Adrenal gland (tissue), 12 donors: ENCODE data around the gene SLC38A8. TPM values are rescaled to one million over a fixed set of nuclear protein-coding genes. Genes with fewer than 3 reads are reported as not detected.

Experiments used
- DNase-seq, 7 donors: peaks; one replicate each; pipeline ENCODE4 v3.0.0-alpha.2; 2019 to 2020
- H3K27ac ChIP-seq, 5 donors: fragments of 200-600 bp; sonication (generic) in 4 of 5; 1 replicate in 3 of 5; 2 replicates in 2 of 5; pipeline versions ENCODE4 v1.5.1 to v1.8.0; 2016 to 2020; ENCODE audit warnings: mild to moderate bottlenecking in 1 of 5
- H3K27me3 ChIP-seq: fragments of 200-600 bp; 2 replicates; pipeline ENCODE4 v1.8.0; 2021
- H3K36me3 ChIP-seq, 2 donors: fragments of 200-600 bp; replicated peaks in 1 of 2; 1 replicate in 1 of 2; 2 replicates in 1 of 2; pipeline versions ENCODE4 v1.5.1 to v1.8.0; 2018 to 2022
- H3K4me1 ChIP-seq, 2 donors: fragments of 200-600 bp; replicated peaks in 1 of 2; 1 replicate in 1 of 2; 2 replicates in 1 of 2; pipeline versions ENCODE4 v1.5.1 to v1.8.0; 2018 to 2021
- H3K4me3 ChIP-seq, 4 donors: fragments of 200-600 bp; sonication (generic) in 3 of 4; one replicate each; pipeline ENCODE4 v1.5.1; 2016 to 2018
- H3K9me3 ChIP-seq, 3 donors: fragments of 200-600 bp; sonication (generic) in 1 of 3; replicated peaks in 1 of 3; 1 replicate in 2 of 3; 2 replicates in 1 of 3; pipeline versions ENCODE4 v1.5.1 to v1.8.0; 2016 to 2021
- POLR2A ChIP-seq, 2 donors: fragments of 450-650 bp; IDR thresholded peaks; one replicate each; pipeline ENCODE4 v1.6.1; 2017; ENCODE audit warnings: antibody characterized with exemption in 2 of 2, mild to moderate bottlenecking in 2 of 2, moderate library complexity in 1 of 2
- WGBS, 4 donors: extraction: QIAGEN DNeasy Blood & Tissue Kit in 2 of 4; methylation state at CpG; one replicate each; pipeline versions ENCODE4 v1.1.5 to v1.1.7; 2013 to 2017; 5-methylcytosine and 5-hydroxymethylcytosine counted together
- intact Hi-C, 2 donors: fragments of 100-400 bp; cut with DNase I; formaldehyde crosslinking; loops; one replicate each; pipeline versions ENCODE4 v1.14.1 to v1.15.0; 2022 to 2023
- polyA plus RNA-seq, 3 donors: library from polyadenylated mRNA; stranded (reverse); fragments of 200-250 nt in 2 of 3; fragments of 350-450 nt in 1 of 3; fragmentation: Illumina TruSeq in 1 of 3; extraction: RNeasy Lipid Tissue Mini Kit (QIAGEN cat#74804) in 1 of 3; gene quantifications; one replicate each; pipeline ENCODE4 v1.2.3, GENCODE V29; 2013 to 2014
- small RNA-seq, 2 donors: library from RNA; depleted of rRNA; stranded (forward); fragments of <200 nt; gene quantifications; one replicate each; pipeline ENCODE3, GENCODE V24; 2016
- total RNA-seq, 9 donors: library from RNA; depleted of rRNA in 4 of 9; stranded (reverse); fragments of >200 nt in 4 of 9; fragments of 120-200 nt in 1 of 9; fragmentation: NEBNext Ultra II Directional in 1 of 9; extraction: Animal tissue kit (Norgen Biotek cat#: 25700) in 1 of 9; gene quantifications; one replicate each; pipeline versions ENCODE4 v1.1.0 to v1.2.4, GENCODE V29; 2013 to 2023
- TF ChIP-seq, protein P1 (sequence below), 6 experiments: fragments of 450-650 bp in 4 of 6; fragments of 200-600 bp in 2 of 6; sonication (generic) in 1 of 6; IDR thresholded peaks; 1 replicate in 5 of 6; 2 replicates in 1 of 6; pipeline versions ENCODE4 v1.5.1 to v1.8.0; 2016 to 2021; ENCODE audit warnings: antibody characterized with exemption in 6 of 6, mild to moderate bottlenecking in 2 of 6, moderate library complexity in 1 of 6
- donor health status: healthy with polysubstance abuse.
- donor health status: Bipolar disorder and iron deficiency.
- donor health status: DM: yes; HTN: yes; CAD: no.
- donor health status: DM: no; HTN: no; CAD: no.
- donor health status: DM: no; HTN: no; CAD: no.
- donor health status: DM: yes; HTN: yes; CAD: no.

Gene SLC38A8
- total and polyA plus RNA-seq, 12 donors = 0.07 to 1.3 (median 0.60) TPM; not detected in 6

GRCh38 chr16:83963277-83964119, 79.1 kb downstream of the SLC38A8 start:
- Histone ChIP-seq H3K4me3 (no peak overlapping the region), H3K4me1 (peaks cover 0 to 15% of the 10 kb centered on the region in 2 donors), H3K9me3 (no peaks in the 10 kb centered on the region), H3K27ac (peak overlapping the region in 2 of 5 donors; percentile 75 to 78), H3K36me3 (peaks cover 0 to 57% of the 10 kb centered on the region in 2 donors), H3K27me3 (no peaks in the 10 kb centered on the region)
- intact Hi-C loops = loop anchor here (10.0 kb wide), 2 partner anchors 221 to 521 kb away; partner anchors contain the start of gene TAF1C (in 1 of the 2)
- 66 to 76% (median 69%) methylated on average over 21 to 22 of the region's 22 CpGs for WGBS, 4 donors
- peak; percentile 66 to 87 (median 74) for DNase-seq
- TF ChIP-seq POLR2A (IDR thresholded peaks at IDR 0.05) = peak in 1 of 2 donors; percentile 13
- TF ChIP-seq, protein P1, sequence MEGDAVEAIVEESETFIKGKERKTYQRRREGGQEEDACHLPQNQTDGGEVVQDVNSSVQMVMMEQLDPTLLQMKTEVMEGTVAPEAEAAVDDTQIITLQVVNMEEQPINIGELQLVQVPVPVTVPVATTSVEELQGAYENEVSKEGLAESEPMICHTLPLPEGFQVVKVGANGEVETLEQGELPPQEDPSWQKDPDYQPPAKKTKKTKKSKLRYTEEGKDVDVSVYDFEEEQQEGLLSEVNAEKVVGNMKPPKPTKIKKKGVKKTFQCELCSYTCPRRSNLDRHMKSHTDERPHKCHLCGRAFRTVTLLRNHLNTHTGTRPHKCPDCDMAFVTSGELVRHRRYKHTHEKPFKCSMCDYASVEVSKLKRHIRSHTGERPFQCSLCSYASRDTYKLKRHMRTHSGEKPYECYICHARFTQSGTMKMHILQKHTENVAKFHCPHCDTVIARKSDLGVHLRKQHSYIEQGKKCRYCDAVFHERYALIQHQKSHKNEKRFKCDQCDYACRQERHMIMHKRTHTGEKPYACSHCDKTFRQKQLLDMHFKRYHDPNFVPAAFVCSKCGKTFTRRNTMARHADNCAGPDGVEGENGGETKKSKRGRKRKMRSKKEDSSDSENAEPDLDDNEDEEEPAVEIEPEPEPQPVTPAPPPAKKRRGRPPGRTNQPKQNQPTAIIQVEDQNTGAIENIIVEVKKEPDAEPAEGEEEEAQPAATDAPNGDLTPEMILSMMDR (IDR thresholded peaks at IDR 0.05) = no peak

DNA sequence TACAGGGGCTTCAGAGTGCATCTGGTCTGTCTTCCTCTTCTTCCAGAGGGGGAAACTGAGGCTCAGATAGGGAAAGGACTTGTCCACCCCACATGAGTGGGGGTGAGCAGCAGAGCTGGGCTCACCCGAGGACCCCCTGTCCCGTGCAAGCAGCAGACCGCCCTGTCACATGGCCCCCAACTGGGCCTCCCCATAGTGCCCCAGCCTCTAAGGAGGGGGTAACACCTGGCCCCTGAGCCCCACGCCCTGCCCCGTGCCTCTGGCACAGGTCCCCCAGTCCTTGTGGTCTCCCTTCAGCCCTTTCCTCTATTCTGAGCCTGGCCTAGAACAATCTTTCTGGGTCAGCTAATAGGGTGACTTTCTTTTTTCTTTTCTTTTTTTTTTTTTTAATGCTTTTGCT, 81.0 kb downstream of the SLC38A8 start:
- Histone ChIP-seq H3K27ac (no peak overlapping the region), H3K4me1 (peaks cover 0 to 21% of the 10 kb centered on the region in 2 donors), H3K27me3 (no peaks in the 10 kb centered on the region), H3K9me3 (no peaks in the 10 kb centered on the region), H3K36me3 (peaks cover 0 to 57% of the 10 kb centered on the region in 2 donors), H3K4me3 (no peak overlapping the region)
- 87 to 94% (median 92%) methylated on average over 2 to 5 of the region's 5 CpGs for WGBS, 4 donors
- TF ChIP-seq, protein P1 (IDR thresholded peaks at IDR 0.05) = no peak
- TF ChIP-seq POLR2A (IDR thresholded peaks at IDR 0.05) = no peak
- no peak for DNase-seq
- intact Hi-C loops = loop anchor here (10.0 kb wide), 2 partner anchors 223 to 523 kb away; partner anchors contain the start of gene TAF1C (in 1 of the 2)

- H3K4me3 ChIP-seq = no peak overlapping the region
- peaks cover 0 to 26% of the 10 kb centered on the region in 2 donors for H3K4me1 ChIP-seq
- peaks cover 0 to 54% of the 10 kb centered on the region in 2 donors for H3K36me3 ChIP-seq
- WGBS, 4 donors = 86 to 92% (median 91%) methylated on average over 28 to 29 of the region's 29 CpGs
- H3K9me3 ChIP-seq = no peaks in the 10 kb centered on the region
- intact Hi-C loops = loop anchor here (10.0 kb wide), 2 partner anchors 224 to 524 kb away; partner anchors contain the start of gene TAF1C (in 1 of the 2)
- no peak for DNase-seq
- TF ChIP-seq POLR2A (IDR thresholded peaks at IDR 0.05) = no peak
- TF ChIP-seq, protein P1 (IDR thresholded peaks at IDR 0.05) = no peak
- H3K27me3 ChIP-seq = no peaks in the 10 kb centered on the region
- no peak overlapping the region for H3K27ac ChIP-seq
These were observed 81.9 kb downstream of the SLC38A8 start for GRCh38 chr16:83960521-83961249.

Small RNA genes lying within 50 kb of the gene (small RNA-seq; reads per million reads assigned to genes)
- 0 reads per million in 2 donors for gene RNA5SP432

Other genes starting within 250 kb of the SLC38A8 start
- 100 to 1,000 TPM in 5 of 9 donors, 10 to 100 TPM in 4; 11.0 to 214 (median 145) TPM for gene HSBP1, start 234.8 kb downstream of the SLC38A8 start, total RNA-seq
- 100 to 1,000 TPM in 1 of 3 donors, 10 to 100 TPM in 2; 37.7 to 204 (median 79.4) TPM for gene HSBP1, start 234.8 kb downstream of the SLC38A8 start, polyA plus RNA-seq
- 10 to 100 TPM in 6 of 9 donors, 1 to 10 TPM in 3; 6.2 to 16.6 (median 11.2) TPM for gene MLYCD, start 143.7 kb downstream of the SLC38A8 start, total RNA-seq
- gene MLYCD, start 143.7 kb downstream of the SLC38A8 start, polyA plus RNA-seq = 1 to 10 TPM; 3.9 to 5.4 (median 4.2) TPM
- 10 to 100 TPM; 16.1 to 64.9 (median 19.6) TPM for gene OSGIN1, start 89.6 kb downstream of the SLC38A8 start, total RNA-seq
- gene OSGIN1, start 89.6 kb downstream of the SLC38A8 start, polyA plus RNA-seq = 10 to 100 TPM; 16.9 to 39.7 (median 18.5) TPM
- 1 to 10 TPM in 1 of 9 donors, under 1 TPM in 5, not detected in 3; 0.14 to 2.1 (median 0.34) TPM for gene NECAB2, start 74.6 kb downstream of the SLC38A8 start, total RNA-seq
- 1 to 10 TPM in 2 of 3 donors, under 1 TPM in 1; 0.22 to 1.9 (median 1.7) TPM for gene NECAB2, start 74.6 kb downstream of the SLC38A8 start, polyA plus RNA-seq
- gene MBTPS1, start 74.1 kb upstream of the SLC38A8 start, total RNA-seq = 100 to 1,000 TPM in 2 of 9 donors, 10 to 100 TPM in 7; 69.0 to 132 (median 87.7) TPM
- 10 to 100 TPM; 61.5 to 71.5 (median 65.3) TPM for gene MBTPS1, start 74.1 kb upstream of the SLC38A8 start, polyA plus RNA-seq
- gene HSDL1, start 102.4 kb upstream of the SLC38A8 start, total RNA-seq = 100 to 1,000 TPM in 1 of 9 donors, 10 to 100 TPM in 8; 19.0 to 122 (median 34.1) TPM
- 10 to 100 TPM; 18.8 to 33.5 (median 28.6) TPM for gene HSDL1, start 102.4 kb upstream of the SLC38A8 start, polyA plus RNA-seq
- 10 to 100 TPM in 1 of 9 donors, 1 to 10 TPM in 6, under 1 TPM in 2; 0.67 to 12.0 (median 2.3) TPM for gene DNAAF1, start 102.5 kb upstream of the SLC38A8 start, total RNA-seq
- gene DNAAF1, start 102.5 kb upstream of the SLC38A8 start, polyA plus RNA-seq = 10 to 100 TPM in 2 of 3 donors, 1 to 10 TPM in 1; 5.3 to 17.9 (median 10.4) TPM
- gene TAF1C, start 144.3 kb upstream of the SLC38A8 start, total RNA-seq = 10 to 100 TPM; 18.9 to 66.7 (median 38.0) TPM
- gene TAF1C, start 144.3 kb upstream of the SLC38A8 start, polyA plus RNA-seq = 100 to 1,000 TPM in 1 of 3 donors, 10 to 100 TPM in 1, 1 to 10 TPM in 1; 6.4 to 205 (median 75.1) TPM
- gene ADAD2, start 148.4 kb upstream of the SLC38A8 start, total RNA-seq = 1 to 10 TPM in 1 of 9 donors, under 1 TPM in 6, not detected in 2; 0.12 to 1.2 (median 0.55) TPM
- gene ADAD2, start 148.4 kb upstream of the SLC38A8 start, polyA plus RNA-seq = 10 to 100 TPM in 1 of 3 donors, 1 to 10 TPM in 1, not detected in 1; 2.3 to 11.6 TPM
- gene KCNG4, start 197.2 kb upstream of the SLC38A8 start, total RNA-seq = under 1 TPM in 5 of 9 donors, not detected in 4; under 0.01 to 0.95 (median 0.28) TPM
- 1 to 10 TPM in 1 of 3 donors, under 1 TPM in 2; 0.20 to 1.3 (median 0.46) TPM for gene KCNG4, start 197.2 kb upstream of the SLC38A8 start, polyA plus RNA-seq